SK-N-SH (cell line): ENCODE results near the gene PALLD. TPM values are rescaled to one million over a fixed set of nuclear protein-coding genes. Genes with fewer than 3 reads are reported as not detected.
A peak's percentile ranks its signal among the peaks of the same experiment; 100 is the strongest.

Experiments used
- CTCF ChIA-PET: fragments of 300-600, 350-600 bp; formaldehyde crosslinking; extraction: SDS; loops from one replicate; lab custom pipeline; 2021; lab: Yijun Ruan, JAX
- POLR2A ChIA-PET: fragments of 350-600 bp; sonication (Branson Sonifier 250); formaldehyde crosslinking; extraction: SDS; loops from one replicate; lab custom pipeline; 2020; ENCODE audit warnings: antibody characterized with exemption, inconsistent platforms; lab: Yijun Ruan, JAX
- DNase-seq: peaks from one replicate; pipeline ENCODE4 v3.0.0; 2012
- H2AFZ ChIP-seq: fragments of 200-600 bp; sonication (generic); 2 replicates; pipeline ENCODE4 v1.8.1; 2016; ENCODE audit warnings: antibody characterized with exemption, mild to moderate bottlenecking, low read depth
- H3F3A ChIP-seq: fragments of 200-600 bp; sonication (generic); replicated peaks from 2 replicates; pipeline ENCODE3; 2016; ENCODE audit warnings: antibody characterized with exemption, mild to moderate bottlenecking; ENCODE audit not compliant: insufficient read depth
- H3K27ac ChIP-seq, 2 experiments: fragments of 200-500 bp in 1 of 2; fragments of 200-600 bp in 1 of 2; sonication (Bioruptor generic) in 1 of 2; sonication (generic), shearing (Covaris generic) in 1 of 2; 2 replicates each; pipeline versions ENCODE4 v1.5.1 to v1.6.1; 2014 to 2016; ENCODE audit warnings: low read depth in 2 of 2, inconsistent platforms in 1 of 2, low read length in 1 of 2, mild to moderate bottlenecking in 1 of 2, mixed read lengths in 1 of 2
- H3K27me3 ChIP-seq: fragments of 200-600 bp; sonication (generic), shearing (Covaris generic); 2 replicates; pipeline ENCODE4 v1.6.1; 2016; ENCODE audit warnings: mixed run types; ENCODE audit not compliant: insufficient read depth
- H3K36me3 ChIP-seq, 2 experiments: fragments of 200-500 bp in 1 of 2; fragments of 200-600 bp in 1 of 2; sonication (Bioruptor generic) in 1 of 2; sonication (generic) in 1 of 2; replicated peaks in 1 of 2; 2 replicates each; pipeline versions ENCODE3 to v1.5.1; 2014 to 2016; ENCODE audit warnings: low read length in 1 of 2, mild to moderate bottlenecking in 1 of 2; ENCODE audit not compliant: insufficient read depth in 2 of 2, control insufficient read depth in 1 of 2
- H3K4me1 ChIP-seq, 2 experiments: fragments of 200-500 bp in 1 of 2; fragments of 200-600 bp in 1 of 2; sonication (Bioruptor generic) in 1 of 2; sonication (generic), shearing (Covaris generic) in 1 of 2; 2 replicates each; pipeline versions ENCODE4 v1.5.1 to v1.6.1; 2014 to 2016; ENCODE audit warnings: low read depth in 1 of 2, low read length in 1 of 2, mixed run types in 1 of 2; ENCODE audit not compliant: insufficient read depth in 2 of 2, control insufficient read depth in 1 of 2
- H3K4me2 ChIP-seq: fragments of 200-600 bp; sonication (generic), shearing (Covaris generic); 2 replicates; pipeline ENCODE4 v1.6.1; 2017; ENCODE audit warnings: mixed run types
- H3K4me3 ChIP-seq, 2 experiments: fragments of 200-500 bp in 1 of 2; fragments of 200-600 bp in 1 of 2; sonication (Bioruptor generic) in 1 of 2; sonication (generic), shearing (Covaris generic) in 1 of 2; 2 replicates each; pipeline versions ENCODE4 v1.5.1 to v1.8.1; 2014 to 2016; ENCODE audit warnings: low read depth in 2 of 2, inconsistent platforms in 1 of 2, low read length in 1 of 2, mild to moderate bottlenecking in 1 of 2, mixed read lengths in 1 of 2, moderate library complexity in 1 of 2
- H3K79me2 ChIP-seq: fragments of 200-600 bp; sonication (generic); 2 replicates; pipeline ENCODE4 v1.8.1; 2017; ENCODE audit warnings: mild to moderate bottlenecking; ENCODE audit not compliant: insufficient read depth
- H3K9ac ChIP-seq: fragments of 200-600 bp; sonication (generic); 2 replicates; pipeline ENCODE4 v1.6.1; 2017; ENCODE audit warnings: mixed run types
- H3K9me2 ChIP-seq: fragments of 200-600 bp; sonication (generic); 2 replicates; pipeline ENCODE4 v1.6.1; 2017; ENCODE audit warnings: mixed run types
- H3K9me3 ChIP-seq: fragments of 200-600 bp; sonication (generic); 2 replicates; pipeline ENCODE4 v1.6.1; 2017; ENCODE audit warnings: mixed run types, mild to moderate bottlenecking, moderate library complexity
- H4K20me1 ChIP-seq: fragments of 200-600 bp; sonication (generic); 2 replicates; pipeline ENCODE4 v1.6.1; 2017; ENCODE audit warnings: mild to moderate bottlenecking, mixed run types; ENCODE audit not compliant: insufficient read depth
- CHD2 ChIP-seq: fragments of 150-350 bp; IDR thresholded peaks from 2 replicates; pipeline ENCODE4 v1.6.1; 2018; ENCODE audit warnings: low read length; ENCODE audit not compliant: partially characterized antibody
- EP300 ChIP-seq, 2 experiments: IDR thresholded peaks; 2 replicates each; pipeline versions ENCODE4 v1.4.0 to v1.6.1; 2012; ENCODE audit warnings: borderline replicate concordance in 1 of 2, low read depth in 1 of 2, low read length in 1 of 2
- FOSL2 ChIP-seq: IDR thresholded peaks from 2 replicates; pipeline ENCODE4 v1.4.0; 2012; ENCODE audit warnings: low read depth, mild to moderate bottlenecking, moderate library complexity, borderline replicate concordance
- GATA2 ChIP-seq: sonication (generic); formaldehyde crosslinking; IDR thresholded peaks from 2 replicates; pipeline ENCODE4 v1.5.0; 2020; ENCODE audit warnings: mild to moderate bottlenecking, missing genetic modification reagents
- JUND ChIP-seq: IDR thresholded peaks from 2 replicates; pipeline ENCODE4 v1.4.0; 2012
- MEF2A ChIP-seq: IDR thresholded peaks from 2 replicates; pipeline ENCODE4 v1.4.0; 2012; ENCODE audit warnings: low read depth, borderline replicate concordance
- NFIC ChIP-seq: IDR thresholded peaks from 2 replicates; pipeline ENCODE4 v1.4.0; 2012; ENCODE audit warnings: borderline replicate concordance
- RXRA ChIP-seq: IDR thresholded peaks from 2 replicates; pipeline ENCODE4 v1.4.0; 2012; ENCODE audit warnings: low read depth, mild to moderate bottlenecking, borderline replicate concordance
- SMC3 ChIP-seq: IDR thresholded peaks from 2 replicates; pipeline ENCODE4 v1.6.1; 2012; ENCODE audit warnings: low read depth, low read length, improper control_type of control experiment
- TAF1 ChIP-seq: IDR thresholded peaks from 2 replicates; pipeline ENCODE4 v1.6.1; 2012; ENCODE audit warnings: low read depth, mild to moderate bottlenecking, low read length, moderate library complexity, borderline replicate concordance
- TCF12 ChIP-seq: IDR thresholded peaks from 2 replicates; pipeline ENCODE4 v1.4.0; 2012
- YY1 ChIP-seq: IDR thresholded peaks from 2 replicates; pipeline ENCODE4 v1.4.0; 2012; ENCODE audit warnings: low read depth, mild to moderate bottlenecking
- WGBS: methylation state at CpG from one replicate; pipeline ENCODE4 v1.1.6; 2017; ENCODE audit warnings: low lambda C conversion rate; 5-methylcytosine and 5-hydroxymethylcytosine counted together
- polyA plus RNA-seq, 3 experiments: library from polyadenylated mRNA; depleted of rRNA; stranded (reverse); fragments of >200 nt; gene quantifications; 2 replicates each; pipeline ENCODE4 v1.2.3, GENCODE V29; 2012
- TF ChIP-seq, protein P1 (sequence below): IDR thresholded peaks from 2 replicates; pipeline ENCODE4 v1.4.0; 2012; ENCODE audit warnings: low read depth, borderline replicate concordance
- TF ChIP-seq, protein P2 (sequence below): IDR thresholded peaks from 2 replicates; pipeline ENCODE4 v1.6.1; 2012; ENCODE audit warnings: mild to moderate bottlenecking, low read depth, low read length, moderate library complexity

The PALLD gene
- polyA plus RNA-seq, 1 of the 3 experiments (the other 2 are of a cell fraction) = 33.0 TPM

DNA sequence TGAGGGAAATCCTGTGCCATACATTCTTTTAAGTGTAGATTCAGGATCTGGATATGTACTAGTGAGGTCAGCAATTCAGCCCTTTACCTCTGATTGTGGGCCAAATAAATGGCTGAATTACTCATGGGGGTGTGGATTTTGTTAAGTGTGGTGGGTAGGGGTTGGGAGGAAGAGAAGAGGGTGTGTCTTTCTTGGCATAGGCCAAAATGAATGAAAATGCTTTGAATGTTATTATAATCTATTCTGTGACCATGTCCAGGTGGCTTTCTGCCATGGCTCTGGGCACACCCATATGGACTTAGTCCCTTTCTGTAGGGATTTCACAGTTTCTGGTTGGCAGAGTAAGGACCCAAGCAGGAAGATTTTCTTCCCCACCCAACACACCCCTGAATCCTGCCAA, 268.9 kb downstream of the PALLD start (continued):
- TF ChIP-seq RXRA = no peak
- no peak for TF ChIP-seq MEF2A
- no peak for TF ChIP-seq SMC3
- TF ChIP-seq EP300 (IDR thresholded peaks at IDR 0.05; ENCODE audit: borderline replicate concordance in 1 of 2, low read depth in 1 of 2, low read length in 1 of 2) = no peak
- TF ChIP-seq NFIC = no peak
- TF ChIP-seq TCF12 = no peak
- TF ChIP-seq, all 33 proteins: peak for 0

DNA sequence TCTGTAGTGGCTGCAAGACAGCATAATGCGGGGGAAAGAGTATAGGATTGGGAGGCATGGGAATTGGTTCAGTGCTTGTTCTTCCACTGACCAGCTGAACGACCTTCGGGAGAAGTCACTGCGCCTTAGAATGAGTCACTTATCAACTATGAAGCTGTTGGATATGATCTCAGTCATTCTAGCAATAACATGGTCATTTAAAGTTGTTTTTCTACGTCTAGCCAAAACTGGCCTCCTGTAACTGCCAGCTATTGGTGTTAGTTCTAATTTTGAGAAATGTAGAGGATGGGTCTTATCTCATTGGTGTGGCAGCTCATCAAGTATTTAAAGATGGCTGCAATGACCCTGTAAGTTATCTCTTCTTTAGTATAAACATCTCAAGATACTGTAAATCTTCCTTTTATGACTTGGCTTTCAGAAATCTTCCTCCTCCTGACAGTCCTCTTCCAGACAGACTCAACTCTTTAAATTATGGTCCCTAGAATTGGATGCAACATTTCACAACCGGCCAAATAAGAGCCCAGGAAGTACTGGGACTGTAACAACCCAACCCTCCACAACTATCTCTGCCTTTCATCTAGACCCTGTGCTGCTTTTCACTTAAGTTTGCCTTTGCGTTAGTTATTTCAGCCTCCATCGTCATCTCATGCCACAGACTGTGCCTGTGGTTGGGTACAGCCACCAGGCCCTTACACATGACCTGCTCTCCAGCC, 269.9 kb downstream of the PALLD start:
- Histone ChIP-seq H3K27ac (peak overlapping the region in 1 of 2 experiments; percentile 80; a peak in 2 of 4 replicates), H3K79me2 (no peaks in the 10 kb centered on the region), H3F3A (peaks cover 35% of the 10 kb centered on the region), H2AFZ (no peak overlapping the region), H3K36me3 (no peaks in the 10 kb centered on the region), H3K4me2 (peak overlapping the region; percentile 42; the same call in 1 of the 2 replicates), H3K27me3 (no peaks in the 10 kb centered on the region), H3K9me2 (no peaks in the 10 kb centered on the region), H3K4me3 (no peak overlapping the region), H3K4me1 (peaks cover 0 to 9% of the 10 kb centered on the region in 2 experiments; a peak in 2 of 4 replicates), H3K9me3 (no peaks in the 10 kb centered on the region), H3K9ac (peak overlapping the region; percentile 14; the same call in 1 of the 2 replicates), H4K20me1 (no peaks in the 10 kb centered on the region)
- CTCF ChIA-PET = no interaction called here
- WGBS = 65% methylated on average over 8 of the region's 8 CpGs
- POLR2A ChIA-PET = no interaction called here
- no peak for DNase-seq
- TF ChIP-seq CHD2 (no peak), TCF12 (peak; percentile 43), NFIC (peak; percentile 9; the same call in 1 of the 2 replicates), JUND (peak; percentile 56), YY1 (0 out of 2 replicates have a peak, but pooled peaks have one; percentile 26), FOSL2 (peak; percentile 57), RXRA (no peak), GATA2 (CRISPR knock-in tag) (no peak), TAF1 (no peak)
- TF ChIP-seq, protein P1, sequence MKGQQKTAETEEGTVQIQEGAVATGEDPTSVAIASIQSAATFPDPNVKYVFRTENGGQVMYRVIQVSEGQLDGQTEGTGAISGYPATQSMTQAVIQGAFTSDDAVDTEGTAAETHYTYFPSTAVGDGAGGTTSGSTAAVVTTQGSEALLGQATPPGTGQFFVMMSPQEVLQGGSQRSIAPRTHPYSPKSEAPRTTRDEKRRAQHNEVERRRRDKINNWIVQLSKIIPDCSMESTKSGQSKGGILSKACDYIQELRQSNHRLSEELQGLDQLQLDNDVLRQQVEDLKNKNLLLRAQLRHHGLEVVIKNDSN = no peak
- TF ChIP-seq, protein P2, sequence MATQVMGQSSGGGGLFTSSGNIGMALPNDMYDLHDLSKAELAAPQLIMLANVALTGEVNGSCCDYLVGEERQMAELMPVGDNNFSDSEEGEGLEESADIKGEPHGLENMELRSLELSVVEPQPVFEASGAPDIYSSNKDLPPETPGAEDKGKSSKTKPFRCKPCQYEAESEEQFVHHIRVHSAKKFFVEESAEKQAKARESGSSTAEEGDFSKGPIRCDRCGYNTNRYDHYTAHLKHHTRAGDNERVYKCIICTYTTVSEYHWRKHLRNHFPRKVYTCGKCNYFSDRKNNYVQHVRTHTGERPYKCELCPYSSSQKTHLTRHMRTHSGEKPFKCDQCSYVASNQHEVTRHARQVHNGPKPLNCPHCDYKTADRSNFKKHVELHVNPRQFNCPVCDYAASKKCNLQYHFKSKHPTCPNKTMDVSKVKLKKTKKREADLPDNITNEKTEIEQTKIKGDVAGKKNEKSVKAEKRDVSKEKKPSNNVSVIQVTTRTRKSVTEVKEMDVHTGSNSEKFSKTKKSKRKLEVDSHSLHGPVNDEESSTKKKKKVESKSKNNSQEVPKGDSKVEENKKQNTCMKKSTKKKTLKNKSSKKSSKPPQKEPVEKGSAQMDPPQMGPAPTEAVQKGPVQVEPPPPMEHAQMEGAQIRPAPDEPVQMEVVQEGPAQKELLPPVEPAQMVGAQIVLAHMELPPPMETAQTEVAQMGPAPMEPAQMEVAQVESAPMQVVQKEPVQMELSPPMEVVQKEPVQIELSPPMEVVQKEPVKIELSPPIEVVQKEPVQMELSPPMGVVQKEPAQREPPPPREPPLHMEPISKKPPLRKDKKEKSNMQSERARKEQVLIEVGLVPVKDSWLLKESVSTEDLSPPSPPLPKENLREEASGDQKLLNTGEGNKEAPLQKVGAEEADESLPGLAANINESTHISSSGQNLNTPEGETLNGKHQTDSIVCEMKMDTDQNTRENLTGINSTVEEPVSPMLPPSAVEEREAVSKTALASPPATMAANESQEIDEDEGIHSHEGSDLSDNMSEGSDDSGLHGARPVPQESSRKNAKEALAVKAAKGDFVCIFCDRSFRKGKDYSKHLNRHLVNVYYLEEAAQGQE = no peak
